Stimulated activated CD8-positive, alpha-beta memory T cell treated with anti-CD3 and anti-CD28 coated beads, Interleukin-12 subunit alpha, Interleukin-12 subunit beta, amount 100 ng/mL, for 1 hour (primary cell): ENCODE data around the gene PHC2.

Source experiments
- DNase-seq: peaks from one replicate; pipeline ENCODE4 v3.0.0-alpha.2; 2020; ENCODE audit warnings: low read depth

PHC2 gene

GRCh38 chr1:33388805-33389771, 41.8 kb downstream of the PHC2 start:
- DNase-seq, result no peak

GRCh38 chr1:33387625-33388024, 43.3 kb downstream of the PHC2 start:
- DNase-seq, result no peak

- no peak for DNase-seq
Observed at GRCh38 chr1:33385251-33385650, 45.6 kb downstream of the PHC2 start.

GRCh38 chr1:33384040-33384812, 46.7 kb downstream of the PHC2 start:
- DNase-seq, result no peak

- no peak for DNase-seq
Observed at GRCh38 chr1:33383489-33383888, 47.4 kb downstream of the PHC2 start.

GRCh38 chr1:33382661-33383415, 48.1 kb downstream of the PHC2 start:
- no peak for DNase-seq

- no peak for DNase-seq
Observed at GRCh38 chr1:33381977-33382376, 48.9 kb downstream of the PHC2 start.

- DNase-seq, result no peak
Observed at GRCh38 chr1:33380811-33381210, 50.1 kb downstream of the PHC2 start.

- DNase-seq, result no peak
Observed at GRCh38 chr1:33379631-33380354, 51.1 kb downstream of the PHC2 start.

GRCh38 chr1:33378976-33379375, 51.9 kb downstream of the PHC2 start:
- DNase-seq, result no peak

- no peak for DNase-seq
Observed at GRCh38 chr1:33378524-33378923, 52.4 kb downstream of the PHC2 start.

- no peak for DNase-seq
Observed at GRCh38 chr1:33377756-33378155, 53.1 kb downstream of the PHC2 start.

GRCh38 chr1:33377013-33377412, 53.9 kb downstream of the PHC2 start:
- no peak for DNase-seq

- no peak for DNase-seq
Observed at GRCh38 chr1:33375316-33375715, 55.6 kb downstream of the PHC2 start.

GRCh38 chr1:33374336-33375105, 56.4 kb downstream of the PHC2 start:
- DNase-seq, result no peak

- no peak for DNase-seq
Observed at GRCh38 chr1:33373606-33374005, 57.3 kb downstream of the PHC2 start.

GRCh38 chr1:33372677-33373076, 58.2 kb downstream of the PHC2 start:
- no peak for DNase-seq

- DNase-seq, result no peak
Observed at GRCh38 chr1:33372162-33372561, 58.7 kb downstream of the PHC2 start.

GRCh38 chr1:33371334-33371733, 59.6 kb downstream of the PHC2 start:
- no peak for DNase-seq

- no peak for DNase-seq
Observed at GRCh38 chr1:33370827-33371226, 60.1 kb downstream of the PHC2 start.

- no peak for DNase-seq
Observed at GRCh38 chr1:33370301-33370700, 60.6 kb downstream of the PHC2 start.
